Measurements from ENCODE around the gene GATA3. TPM values are rescaled to one million over a fixed set of nuclear protein-coding genes. Genes with fewer than 3 reads are reported as not detected.

Gene GATA3
- polyA plus RNA-seq, 10 donors = 0.11 to 14.3 (median 0.44) TPM

DNA sequence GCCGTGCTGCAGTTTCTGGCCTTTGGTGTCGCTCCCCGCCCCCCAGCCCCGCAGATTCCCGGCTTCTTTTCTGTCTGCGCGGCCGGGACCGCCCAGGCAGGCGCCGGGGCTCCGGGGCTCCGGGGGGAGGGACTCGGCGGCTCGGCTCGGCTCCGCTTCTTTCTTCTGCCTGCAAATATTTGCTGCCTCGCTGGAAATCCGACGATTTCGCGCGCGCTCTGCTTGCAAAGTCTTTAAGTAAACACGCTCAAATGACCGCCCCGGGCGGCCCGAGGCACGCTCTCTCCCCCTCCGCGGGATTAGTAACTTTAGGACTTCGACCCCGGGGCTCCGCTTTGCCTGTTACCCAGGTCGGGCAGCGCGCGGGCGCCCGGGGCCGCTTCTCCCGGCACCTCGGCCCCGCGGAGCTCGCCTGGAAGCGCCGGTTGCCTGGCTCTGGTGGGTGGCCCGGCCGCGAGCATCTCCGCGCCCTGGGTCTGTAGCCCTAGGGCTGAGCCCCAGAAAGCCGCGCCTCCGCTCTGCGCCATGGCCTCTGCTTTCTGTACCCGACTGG is 3.9 kb upstream of the GATA3 start:
- DNase-seq = peak in 1 of 3 donors; percentile 74

DNA sequence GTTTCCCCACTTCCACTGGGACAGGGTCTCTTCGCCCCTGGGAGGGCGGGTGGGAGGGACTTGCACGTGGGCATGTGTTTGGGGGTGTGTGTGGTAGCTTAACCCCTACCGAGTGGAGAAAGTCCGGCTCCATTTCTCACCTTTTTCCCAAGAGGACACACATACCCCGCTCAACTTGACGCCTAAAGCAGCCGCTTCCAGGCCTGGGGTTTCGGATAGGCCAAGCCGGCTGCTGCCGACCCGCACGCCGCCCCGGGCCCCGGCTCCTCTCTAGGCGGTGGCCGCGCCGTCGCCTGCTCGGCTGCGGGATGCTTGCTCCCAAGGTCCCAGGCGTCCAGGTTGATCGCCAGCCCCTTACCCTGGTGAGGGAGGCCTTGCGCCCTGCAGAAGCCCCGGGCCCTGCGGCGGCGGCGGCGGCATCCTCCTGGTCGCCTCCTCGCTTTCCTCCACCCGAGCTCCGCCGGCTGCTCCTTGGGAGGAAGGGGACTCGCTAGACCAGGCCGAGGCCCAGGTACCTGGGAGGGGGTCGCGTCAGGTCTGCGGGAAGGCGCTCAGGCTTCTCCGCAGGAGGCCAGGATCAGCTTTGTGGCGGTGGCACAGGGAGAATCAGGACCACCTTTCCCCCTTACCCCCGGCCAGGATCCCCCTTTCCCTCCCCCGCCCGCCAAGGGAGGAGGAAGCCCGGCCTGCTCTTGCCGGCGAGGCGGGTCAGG is 3.2 kb upstream of the GATA3 start:
- DNase-seq = peak in 1 of 3 donors; percentile 38

DNA sequence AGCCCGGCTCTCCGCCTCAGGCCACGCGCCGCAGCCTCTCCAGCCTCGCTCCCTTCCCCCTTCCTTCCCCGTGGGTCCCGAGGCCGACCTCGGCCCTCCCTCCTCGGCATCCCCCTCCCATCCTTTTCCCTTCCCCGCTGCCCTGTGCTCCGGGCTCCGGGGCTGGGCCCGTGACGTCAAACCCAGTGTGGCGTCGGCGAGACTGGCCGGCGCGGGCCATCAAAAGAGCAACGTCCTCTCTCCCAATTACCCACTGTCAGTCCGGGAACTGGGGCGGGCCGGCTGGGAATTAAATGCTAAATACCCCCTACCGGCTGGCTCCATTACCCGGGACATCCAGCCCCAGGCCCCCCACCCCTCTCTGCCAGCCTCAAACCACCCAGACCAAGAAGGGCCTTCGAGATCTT is 2.6 kb upstream of the GATA3 start:
- DNase-seq = peak in 1 of 3 donors; percentile 45

DNA sequence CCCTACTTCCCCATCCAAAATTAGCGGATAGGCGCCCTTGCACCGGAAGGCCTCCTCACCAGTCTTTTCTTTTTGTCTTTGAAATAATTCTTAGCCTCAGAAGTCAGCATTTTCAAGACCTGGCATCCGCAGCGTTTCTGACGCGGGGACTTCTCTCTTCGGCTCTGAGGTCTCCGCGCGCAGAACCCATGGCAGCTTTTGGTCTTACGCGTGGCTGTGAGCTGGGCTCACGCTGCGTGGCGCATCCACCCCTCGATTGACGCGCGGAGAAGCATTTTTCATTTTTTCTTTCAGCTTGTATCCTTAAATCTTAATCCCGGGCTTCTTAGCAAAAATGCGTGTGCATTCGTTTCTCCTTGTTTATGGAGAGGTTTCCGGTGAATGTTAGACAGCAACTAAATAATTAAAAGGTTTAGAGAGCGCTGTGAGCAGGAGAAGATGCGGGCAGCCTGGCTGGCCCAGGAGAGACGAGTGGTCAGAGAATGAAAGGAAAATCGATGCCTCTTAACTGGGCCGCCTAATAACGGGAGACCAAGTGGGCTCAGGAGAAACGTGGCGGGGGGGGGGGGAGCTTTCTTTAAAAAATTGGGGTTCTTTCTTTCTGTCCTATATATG is 2.0 kb upstream of the GATA3 start:
- peak in 1 of 3 donors; percentile 66 for DNase-seq

DNA sequence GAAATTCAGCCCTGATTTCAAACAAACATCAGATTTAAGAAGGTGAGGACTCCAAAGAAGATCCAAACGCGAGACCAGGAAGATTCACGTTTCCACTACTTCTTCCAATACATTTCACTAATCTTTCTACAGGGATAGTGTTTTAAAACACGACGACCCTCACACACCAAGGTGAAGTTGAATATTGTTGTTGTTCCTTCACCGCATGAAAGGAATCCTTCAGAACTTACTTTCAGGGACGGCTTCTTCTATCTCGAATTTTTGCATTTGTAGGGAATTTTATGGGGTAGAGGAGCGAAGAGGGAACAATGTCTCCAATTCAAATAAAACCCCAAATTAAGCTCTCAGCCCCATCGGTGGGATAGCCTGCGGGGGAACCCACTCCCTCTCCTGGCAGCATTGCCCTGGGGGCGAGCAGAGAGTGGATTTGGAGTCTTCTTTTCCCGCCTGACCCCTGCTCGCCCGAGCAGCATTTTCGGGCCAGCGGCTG is 1.5 kb upstream of the GATA3 start:
- no peak for DNase-seq

DNA sequence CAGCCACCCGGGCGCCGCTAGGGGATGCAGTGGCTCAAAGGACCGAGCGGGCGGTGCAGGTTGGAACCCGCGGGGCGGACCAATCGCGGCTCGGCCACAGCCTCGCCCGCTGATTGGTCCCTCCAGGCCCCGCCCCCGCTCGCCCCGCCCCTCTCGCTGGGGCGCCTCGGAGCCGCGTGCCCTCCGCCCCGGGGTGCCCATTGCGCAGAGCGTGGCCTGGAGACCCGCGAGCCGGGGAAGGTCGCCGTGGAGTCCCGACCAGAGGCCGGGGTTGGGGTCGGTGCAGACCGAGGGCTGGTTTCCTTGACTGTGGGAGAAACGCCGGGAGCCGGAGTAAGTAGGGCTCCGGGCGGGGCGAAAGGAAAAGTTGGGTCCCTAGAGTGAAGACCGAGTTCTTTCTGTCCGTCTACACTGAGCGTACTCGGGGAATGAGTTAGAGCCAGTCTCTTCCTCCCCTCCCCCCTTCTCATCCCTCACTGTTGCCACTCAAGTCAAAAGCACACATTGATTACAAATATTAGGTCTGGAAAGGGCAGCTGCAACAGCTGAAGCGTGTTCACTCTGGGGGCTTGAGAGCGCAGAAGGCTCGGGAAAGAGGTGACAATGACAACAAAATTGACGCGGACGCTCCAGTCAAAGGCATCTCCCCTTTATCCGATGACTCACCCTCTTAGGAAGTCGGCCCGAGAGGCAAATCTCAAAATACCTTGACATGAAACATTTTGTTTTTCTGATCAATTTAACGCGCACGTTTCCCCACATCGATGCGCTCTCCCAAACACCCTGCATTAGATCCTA is 843 bp upstream of the GATA3 start:
- DNase-seq = peak; percentile 69 to 83 (median 74)

DNA sequence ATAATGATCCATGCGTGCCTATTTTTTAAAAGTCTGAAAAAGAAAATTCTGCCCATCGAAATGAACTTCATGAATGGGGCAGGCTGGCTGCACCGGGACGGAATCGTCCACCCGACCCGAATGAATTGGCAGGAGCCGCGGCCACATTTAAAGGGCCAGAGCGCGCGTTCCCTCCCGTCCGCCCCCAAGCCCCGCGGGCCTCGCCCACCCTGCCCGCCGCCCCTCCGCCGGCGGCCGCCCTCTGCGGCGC is 319 bp upstream of the GATA3 start:
- DNase-seq = no peak

DNA sequence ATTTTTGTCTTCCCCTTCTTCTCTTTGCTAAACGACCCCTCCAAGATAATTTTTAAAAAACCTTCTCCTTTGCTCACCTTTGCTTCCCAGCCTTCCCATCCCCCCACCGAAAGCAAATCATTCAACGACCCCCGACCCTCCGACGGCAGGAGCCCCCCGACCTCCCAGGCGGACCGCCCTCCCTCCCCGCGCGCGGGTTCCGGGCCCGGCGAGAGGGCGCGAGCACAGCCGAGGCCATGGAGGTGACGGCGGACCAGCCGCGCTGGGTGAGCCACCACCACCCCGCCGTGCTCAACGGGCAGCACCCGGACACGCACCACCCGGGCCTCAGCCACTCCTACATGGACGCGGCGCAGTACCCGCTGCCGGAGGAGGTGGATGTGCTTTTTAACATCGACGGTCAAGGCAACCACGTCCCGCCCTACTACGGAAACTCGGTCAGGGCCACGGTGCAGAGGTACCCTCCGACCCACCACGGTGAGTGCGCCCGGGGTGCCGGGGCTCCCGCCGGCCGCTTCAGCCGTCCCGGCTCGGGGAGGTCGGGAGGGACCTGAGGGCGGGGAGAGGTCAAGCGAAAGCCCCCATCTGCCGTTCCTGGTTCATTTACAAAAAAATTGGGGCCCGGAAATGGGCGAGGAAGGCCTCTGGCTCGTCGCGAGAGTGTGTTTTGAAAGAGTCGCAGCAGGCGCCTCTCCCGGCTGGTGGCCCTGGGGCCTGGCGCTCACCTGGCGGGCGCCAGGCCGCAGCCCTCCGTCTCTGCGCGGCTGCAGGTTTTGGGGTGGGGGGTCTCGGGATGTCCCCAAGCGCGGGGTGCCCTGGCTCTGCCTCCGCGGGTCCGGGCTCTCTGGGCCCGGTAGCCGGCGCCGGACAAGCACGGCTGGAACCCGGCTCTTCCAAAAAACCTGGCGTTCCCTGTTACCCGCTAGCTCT is 1.2 kb downstream of the GATA3 start:
- DNase-seq = peak in 1 of 3 donors; percentile 32

DNA sequence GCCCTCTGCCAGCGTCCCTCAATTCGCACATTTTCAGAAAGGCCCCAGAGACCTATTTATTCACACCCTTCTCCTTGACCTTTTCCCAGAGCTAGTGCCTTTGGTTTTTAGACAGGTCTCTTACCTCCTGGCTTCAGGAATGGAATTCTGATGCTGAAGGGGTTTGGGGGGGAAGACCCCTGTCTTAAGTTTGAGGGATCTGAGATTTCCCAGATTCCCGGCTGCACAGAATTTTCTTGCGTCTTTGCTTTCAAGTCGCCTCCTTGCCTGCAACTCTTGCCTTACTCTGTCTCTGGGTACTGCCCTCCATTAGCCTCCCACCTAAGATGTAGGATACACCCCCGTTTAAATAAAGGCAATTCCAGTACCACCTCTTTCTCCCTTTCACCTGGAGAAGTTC is 1.9 kb downstream of the GATA3 start:
- DNase-seq = no peak

DNA sequence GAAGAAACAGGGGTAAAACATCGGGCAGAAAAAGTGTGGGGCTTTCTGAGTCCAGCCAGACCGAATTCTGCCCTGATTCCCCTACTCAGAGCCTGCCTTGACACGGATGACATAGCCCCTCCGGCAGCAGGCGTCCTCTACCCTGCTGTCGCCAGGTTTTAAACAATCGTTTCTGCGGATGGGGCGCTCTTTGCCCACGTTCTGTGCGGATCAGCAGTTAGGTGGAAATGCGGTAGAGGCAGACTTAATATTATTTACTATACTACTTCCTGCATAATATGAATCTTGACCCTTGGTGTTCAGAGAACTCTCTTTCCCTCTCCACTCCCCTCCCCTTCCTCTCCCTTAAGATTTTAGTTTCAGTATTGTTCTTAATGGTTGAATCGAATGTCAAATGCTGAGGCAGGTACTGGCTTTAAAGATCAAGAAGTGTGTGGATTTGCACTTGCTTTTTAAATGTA is 2.4 kb downstream of the GATA3 start:
- DNase-seq = no peak

DNA sequence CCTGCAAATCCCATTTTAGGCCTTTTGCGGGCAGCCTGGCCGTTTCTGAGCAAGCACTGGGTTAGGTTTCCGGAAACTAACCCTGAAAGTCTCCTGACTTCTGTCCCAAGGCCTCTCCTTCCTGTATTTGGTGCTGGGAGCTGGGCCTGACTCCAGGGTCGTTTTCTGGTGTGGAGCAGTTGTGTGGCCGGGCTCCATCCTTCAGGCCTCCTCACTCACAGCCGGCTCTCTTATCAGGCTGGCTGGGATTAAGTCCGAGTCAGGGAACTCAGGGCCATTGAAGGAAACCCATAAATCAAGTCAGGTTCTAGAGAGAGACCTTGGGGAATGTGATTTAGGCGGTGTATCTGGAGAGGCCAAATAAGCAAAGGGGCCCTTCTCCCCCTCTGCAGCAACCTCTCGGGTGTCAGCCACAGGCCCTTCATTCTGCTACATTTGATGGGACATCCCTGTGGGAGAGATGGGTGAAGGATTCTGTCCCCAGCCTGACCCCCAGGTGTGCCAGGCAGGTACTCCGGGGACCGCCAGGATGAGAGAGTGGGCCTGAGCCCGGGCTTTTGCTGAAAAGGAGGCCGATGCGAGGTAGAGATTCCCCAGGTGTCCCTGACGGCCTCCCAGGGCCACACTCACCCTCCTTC is 3.3 kb downstream of the GATA3 start:
- no peak for DNase-seq

DNA sequence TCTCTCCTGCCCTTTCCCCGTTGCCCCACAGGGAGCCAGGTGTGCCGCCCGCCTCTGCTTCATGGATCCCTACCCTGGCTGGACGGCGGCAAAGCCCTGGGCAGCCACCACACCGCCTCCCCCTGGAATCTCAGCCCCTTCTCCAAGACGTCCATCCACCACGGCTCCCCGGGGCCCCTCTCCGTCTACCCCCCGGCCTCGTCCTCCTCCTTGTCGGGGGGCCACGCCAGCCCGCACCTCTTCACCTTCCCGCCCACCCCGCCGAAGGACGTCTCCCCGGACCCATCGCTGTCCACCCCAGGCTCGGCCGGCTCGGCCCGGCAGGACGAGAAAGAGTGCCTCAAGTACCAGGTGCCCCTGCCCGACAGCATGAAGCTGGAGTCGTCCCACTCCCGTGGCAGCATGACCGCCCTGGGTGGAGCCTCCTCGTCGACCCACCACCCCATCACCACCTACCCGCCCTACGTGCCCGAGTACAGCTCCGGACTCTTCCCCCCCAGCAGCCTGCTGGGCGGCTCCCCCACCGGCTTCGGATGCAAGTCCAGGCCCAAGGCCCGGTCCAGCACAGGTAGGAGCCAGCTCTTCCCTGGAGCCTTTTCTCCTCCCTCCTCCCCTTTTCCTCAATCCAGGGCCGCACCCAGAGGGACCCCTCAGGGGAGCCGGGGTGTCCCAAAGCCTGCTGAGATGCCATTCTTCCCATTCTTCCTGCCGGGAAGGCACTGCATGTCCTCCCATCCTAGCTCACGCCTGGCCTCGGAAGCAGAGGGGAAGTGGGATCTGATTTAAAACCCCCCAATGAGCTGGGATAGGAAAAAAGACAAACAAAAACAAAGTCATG is 4.0 kb downstream of the GATA3 start:
- DNase-seq = no peak

DNA sequence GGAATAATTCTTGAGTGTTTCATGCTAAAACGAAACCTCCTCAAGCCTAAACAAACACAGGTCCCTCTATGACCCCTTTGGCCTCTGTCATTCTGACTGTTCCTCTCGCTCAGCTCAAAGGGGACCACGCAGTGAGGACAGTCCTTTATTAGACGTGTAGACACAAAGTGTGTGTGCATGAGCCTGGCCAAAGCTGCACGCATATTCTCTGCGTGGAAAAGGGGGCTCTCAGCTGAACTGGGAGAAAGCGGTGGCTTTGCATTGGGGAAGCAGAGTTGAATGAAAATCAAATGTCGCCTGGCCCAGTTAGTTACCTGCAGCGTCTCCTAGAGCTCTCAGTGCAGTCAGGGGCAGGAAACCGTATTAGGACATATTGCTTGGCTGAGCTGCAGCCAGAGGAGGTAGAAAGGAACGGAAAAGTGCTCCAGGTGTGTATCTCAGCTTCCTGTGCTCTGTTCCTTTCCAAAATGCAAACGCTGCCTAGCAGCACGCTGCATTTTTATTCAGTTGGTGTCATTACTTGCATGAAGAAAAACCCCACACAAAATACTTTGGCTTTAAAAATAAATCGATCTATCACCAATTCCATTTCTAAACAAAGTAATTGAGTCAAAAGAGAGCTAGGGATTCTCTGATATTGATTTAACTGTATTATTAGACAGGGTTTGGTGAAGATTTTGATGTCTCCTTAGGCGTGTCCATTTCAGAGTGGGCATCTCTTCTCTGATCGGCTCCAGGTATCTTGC is 4.9 kb downstream of the GATA3 start:
- no peak for DNase-seq

DNA sequence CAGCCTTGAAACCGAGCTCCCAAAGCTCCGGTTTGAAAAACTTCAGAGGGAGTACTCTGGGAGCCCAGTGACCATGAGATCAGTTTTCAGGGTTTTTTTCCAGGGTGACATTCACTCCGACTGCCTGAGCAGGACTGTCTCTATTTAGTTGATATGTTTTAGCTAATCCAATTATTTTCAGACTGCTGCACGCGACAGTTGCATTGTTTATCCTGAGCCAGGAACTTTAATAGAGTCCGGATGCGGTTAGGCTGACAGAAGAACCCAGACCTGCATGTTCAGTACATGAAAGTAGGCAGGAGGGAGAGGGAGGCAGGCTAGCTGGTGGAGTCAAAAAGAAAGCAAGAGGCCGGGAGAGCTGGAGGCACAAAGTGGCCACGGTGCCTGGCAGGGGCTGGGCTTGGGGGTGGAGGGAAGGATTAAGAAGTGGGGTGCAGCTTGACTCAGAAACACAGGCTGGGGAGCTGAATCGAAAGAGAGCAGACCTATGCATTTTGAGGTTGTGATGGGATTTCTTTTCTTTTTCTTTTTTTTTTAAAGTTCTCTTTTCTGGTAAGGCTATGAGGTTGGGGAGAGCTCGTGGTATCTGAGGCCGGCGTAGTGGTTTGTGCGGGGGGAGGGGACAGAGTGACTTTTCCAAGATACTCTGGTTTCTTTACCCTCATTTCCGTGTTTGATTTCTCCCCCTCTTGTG is 5.7 kb downstream of the GATA3 start:
- no peak for DNase-seq

DNA sequence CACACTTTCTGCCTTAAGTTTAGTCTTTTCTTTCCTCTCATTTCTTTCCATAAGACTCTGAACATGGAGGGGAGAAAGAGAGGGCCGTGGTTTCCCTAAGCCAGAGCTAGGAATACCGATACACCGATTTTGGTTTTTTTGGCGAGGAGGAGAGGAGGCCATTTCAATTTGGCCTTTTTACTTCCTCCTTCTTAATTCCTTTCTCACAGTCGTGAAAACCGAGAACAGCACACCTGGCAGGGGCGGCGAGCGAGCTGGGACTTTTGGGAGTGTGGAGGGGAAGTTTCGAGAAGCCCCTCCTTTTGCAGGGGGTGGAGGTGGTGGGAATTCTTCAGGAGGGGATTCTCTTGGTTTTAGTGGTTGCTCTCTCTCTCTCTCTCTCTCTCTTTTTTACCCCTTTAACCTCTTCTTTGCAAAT is 6.2 kb downstream of the GATA3 start:
- no peak for DNase-seq

DNA sequence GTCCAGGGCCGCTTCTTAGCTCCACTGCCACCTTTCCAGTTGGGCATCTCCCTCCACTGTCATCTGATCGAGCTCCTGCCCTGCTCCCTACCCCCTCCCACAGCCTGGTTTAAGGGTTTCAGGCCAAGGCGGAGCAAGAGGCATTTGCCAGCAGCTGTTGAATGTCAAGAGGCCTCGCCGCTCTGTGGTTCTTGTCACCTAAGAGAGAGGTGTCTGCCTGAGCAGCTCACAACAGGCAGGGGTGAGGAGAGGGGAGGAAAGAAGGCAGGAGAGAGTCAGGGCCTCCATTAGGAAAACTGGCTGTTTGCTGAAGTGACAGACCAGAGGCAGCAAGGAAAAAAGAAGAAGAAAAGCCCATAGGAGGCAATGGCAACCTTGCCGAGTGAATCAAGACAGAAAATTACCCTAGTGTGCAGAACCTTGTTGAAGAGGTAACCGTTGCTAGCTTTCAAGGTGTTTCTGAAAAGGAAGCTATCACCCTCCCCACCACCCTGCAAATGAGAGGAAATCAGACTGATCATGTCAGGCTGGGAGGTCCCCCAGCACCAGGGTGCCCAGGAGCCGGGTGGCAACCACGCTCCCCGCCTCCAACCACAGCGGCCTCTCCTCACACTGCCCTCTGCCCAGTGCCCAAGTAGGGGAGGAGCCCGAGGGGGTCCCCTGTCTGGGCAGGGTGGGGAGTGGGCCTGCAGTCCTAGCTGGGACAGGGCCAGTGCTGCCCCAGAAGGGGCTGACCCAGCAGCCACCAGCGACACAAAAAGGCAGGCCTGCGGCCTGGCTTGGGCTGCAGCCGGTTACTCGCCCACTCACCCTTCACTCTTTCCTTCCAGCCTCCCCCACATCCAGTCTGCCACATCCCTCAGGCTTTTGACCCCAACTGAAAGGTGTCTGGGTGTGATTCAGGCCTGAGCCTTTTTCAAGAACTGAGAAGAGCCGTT is 7.1 kb downstream of the GATA3 start:
- DNase-seq = no peak

Measured in muscle of back (tissue), 11 donors.